Left cardiac atrium (tissue), 4 donors: Measurements from ENCODE around the gene CSMD2. TPM values are rescaled to one million over a fixed set of nuclear protein-coding genes. Genes with fewer than 3 reads are reported as not detected.
"Not testable (repeated sequence)": the region's sequence is repeated elsewhere in the genome, so short reads cannot be mapped to it uniquely, and the experiment has no call there.

Experiments
- ATAC-seq, 2 donors: fragments of 200-7000 bp; cut with Tn5 transposase; one replicate each; pipeline ENCODE4 v1.9.1; 2020; ENCODE audit warnings: mild to moderate bottlenecking in 2 of 2, moderate library complexity in 2 of 2
- DNase-seq: peaks from one replicate; pipeline ENCODE4 v3.0.0-alpha.2; 2020
- intact Hi-C, 2 donors: fragments of 100-400 bp; cut with DNase I; formaldehyde crosslinking; loops; one replicate each; pipeline versions ENCODE4 v1.14.1 to v1.15.1; 2022 to 2023
- total RNA-seq, 2 donors: library from RNA; stranded (reverse); fragmentation: NEBNext Ultra II Directional; extraction: Animal tissue kit (Norgen Biotek cat#: 25700); gene quantifications; one replicate each; pipeline ENCODE4 v1.2.1, GENCODE V29; 2021
- donor health status: DM: no; HTN: yes; CAD: no.
- donor health status: DM: no; HTN: yes; CAD: no; lungs with severe emphysema.
- donor health status: DM: yes; HTN: yes; CAD: no.
- donor health status: Dilated cardiomyopathy.

The CSMD2 gene
- total RNA-seq, 2 donors from 2014 or later, result 0.29 to 0.58 TPM

DNA sequence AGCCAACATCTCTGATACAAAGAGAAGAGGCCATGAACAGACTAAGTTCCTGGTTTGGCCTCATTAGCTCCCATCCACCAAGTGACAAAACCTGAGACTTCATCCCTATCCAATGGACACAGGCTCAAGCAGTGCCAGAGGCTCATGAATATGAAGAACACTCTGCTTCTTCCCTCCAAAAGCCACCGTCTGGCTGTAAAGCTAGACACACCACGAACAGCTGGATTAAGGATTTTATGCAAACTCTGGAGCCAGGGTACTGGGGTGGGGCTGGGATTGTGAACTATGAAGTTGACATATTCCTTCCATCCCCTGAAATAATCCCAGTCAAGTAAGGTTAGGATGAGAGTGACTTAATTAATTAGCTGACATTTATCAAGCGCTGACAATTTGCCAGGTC, 139.4 kb downstream of the CSMD2 start:
- DNase-seq (no peak), ATAC-seq (no peak)
- intact Hi-C loops, result no loop called here

GRCh38 chr1:34024485-34024884, 140.5 kb downstream of the CSMD2 start:
- intact Hi-C loops, result no loop called here
- ATAC-seq (no peak), DNase-seq (no peak)

- intact Hi-C loops, result no loop called here
- DNase-seq, result no peak
- no peak for ATAC-seq
Measured at GRCh38 chr1:34019741-34020552, 145.1 kb downstream of the CSMD2 start.

DNA sequence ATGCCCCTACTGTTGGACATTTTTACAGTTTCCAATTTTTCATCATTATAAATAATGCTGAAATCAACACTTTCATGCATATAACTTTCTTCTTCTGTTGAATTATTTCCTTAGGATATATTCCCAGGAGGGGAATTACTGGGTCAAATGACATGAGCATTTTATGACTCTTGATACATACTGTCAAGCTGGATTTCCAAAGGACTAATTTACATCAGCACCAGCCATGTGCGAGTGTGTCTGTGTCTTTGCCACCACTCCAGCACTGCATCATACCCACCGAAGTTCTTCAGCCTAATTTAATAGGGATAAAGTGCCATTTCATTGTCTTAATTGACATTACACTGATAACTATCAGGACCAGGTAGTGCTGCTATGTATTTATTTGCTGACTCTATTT, 146.7 kb downstream of the CSMD2 start:
- DNase-seq, result no peak
- ATAC-seq, result no peak
- intact Hi-C loops, result no loop called here

GRCh38 chr1:34016281-34016680, 148.7 kb downstream of the CSMD2 start:
- DNase-seq, intact Hi-C loops, ATAC-seq: not testable (repeated sequence)

- intact Hi-C loops, result no loop called here
- ATAC-seq (peak; percentile 53 to 70), DNase-seq (no peak)
Measured at GRCh38 chr1:34013958-34014737, 150.9 kb downstream of the CSMD2 start.

- DNase-seq (no peak), ATAC-seq (no peak)
- intact Hi-C loops, result no loop called here
Measured at GRCh38 chr1:34013136-34013535, 151.9 kb downstream of the CSMD2 start.

DNA sequence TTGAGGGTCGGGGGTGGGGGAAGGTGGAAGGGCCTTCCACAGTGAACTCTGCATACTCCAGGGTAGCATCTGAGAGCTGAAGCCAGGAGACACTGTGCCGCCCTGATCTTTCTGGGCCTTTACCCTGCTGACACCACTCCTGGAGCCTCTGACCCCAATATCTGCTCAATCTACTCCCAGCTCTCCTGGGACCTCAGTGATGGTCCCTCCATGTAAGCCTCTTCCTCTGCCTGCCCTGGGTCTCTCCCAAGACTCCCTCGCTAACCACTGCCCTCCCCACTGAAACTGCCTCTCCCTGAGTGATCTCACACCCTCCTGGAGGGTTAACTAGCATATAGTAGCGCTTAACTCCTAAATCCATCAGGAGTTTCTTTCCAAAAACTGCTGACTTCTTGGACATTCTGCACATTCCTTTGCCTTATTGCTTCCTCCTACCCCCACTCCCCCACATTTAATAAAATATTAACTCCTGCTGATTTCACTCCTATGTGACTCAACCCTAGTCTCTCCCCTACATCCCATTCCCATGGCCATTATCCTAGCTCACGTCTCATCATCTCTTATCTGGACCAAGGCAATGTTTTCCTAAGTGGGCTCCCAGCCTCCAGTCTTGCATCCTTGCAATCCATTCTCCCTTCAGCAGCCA, 155.6 kb downstream of the CSMD2 start:
- peak in 1 of 2 donors; percentile 27 for ATAC-seq
- DNase-seq, result no peak
- intact Hi-C loops, result no loop called here

- intact Hi-C loops, result no loop called here
- DNase-seq, result no peak
- no peak for ATAC-seq
Measured at GRCh38 chr1:34007760-34008159, 157.3 kb downstream of the CSMD2 start.

- intact Hi-C loops, result no loop called here
- ATAC-seq (no peak), DNase-seq (no peak)
Measured at GRCh38 chr1:34005309-34005708, 159.7 kb downstream of the CSMD2 start.

GRCh38 chr1:34002810-34003209, 162.2 kb downstream of the CSMD2 start:
- ATAC-seq (no peak), DNase-seq (no peak)
- intact Hi-C loops, result no loop called here

DNA sequence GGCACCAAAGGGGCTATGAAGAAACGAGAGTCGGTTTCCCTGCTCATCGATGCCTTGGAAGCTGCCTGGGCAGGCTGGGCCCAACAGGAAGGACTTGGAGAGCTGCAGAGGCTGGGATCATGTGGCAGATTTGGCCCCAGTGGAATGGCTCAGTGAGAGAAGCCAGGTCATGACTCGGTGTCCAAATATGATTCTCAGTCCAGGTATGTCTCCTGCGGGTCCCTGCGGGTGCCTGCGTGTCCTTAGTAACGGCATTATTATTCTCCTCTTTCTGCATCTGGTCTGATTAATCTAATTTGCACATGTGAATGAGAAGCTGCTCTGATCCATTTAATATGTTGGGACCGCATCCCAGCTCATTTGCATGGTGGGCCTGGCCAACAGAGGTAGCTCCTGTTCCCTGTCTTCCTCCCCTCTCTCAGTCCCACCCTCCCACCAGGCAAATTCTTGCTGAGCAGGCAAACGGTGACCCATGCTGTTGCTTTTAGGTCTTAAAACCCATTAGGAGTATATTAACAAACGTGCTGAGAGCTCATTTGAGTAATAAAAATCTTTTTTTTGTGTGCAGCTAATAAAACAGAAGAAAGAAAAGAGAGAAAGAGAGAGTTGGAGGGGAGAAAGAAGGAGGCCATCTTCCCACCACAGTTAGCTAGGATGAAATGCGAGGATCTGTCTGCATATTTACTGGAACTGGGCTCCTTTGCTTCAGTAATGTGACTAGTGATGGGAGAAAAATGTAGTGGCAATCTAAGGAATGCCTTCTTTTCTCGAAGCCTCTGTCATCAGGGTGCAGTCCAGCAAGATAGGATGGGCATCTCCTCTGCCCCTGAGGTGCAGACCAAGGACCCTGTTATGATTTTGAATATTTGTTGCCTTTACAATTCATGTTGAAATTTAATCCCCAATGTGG, 167.6 kb downstream of the CSMD2 start:
- intact Hi-C loops, result no loop called here
- DNase-seq, result no peak
- ATAC-seq, result no peak

- no peak for DNase-seq
- intact Hi-C loops, result no loop called here
Measured at GRCh38 chr1:33996281-33996680, 168.7 kb downstream of the CSMD2 start.

DNA sequence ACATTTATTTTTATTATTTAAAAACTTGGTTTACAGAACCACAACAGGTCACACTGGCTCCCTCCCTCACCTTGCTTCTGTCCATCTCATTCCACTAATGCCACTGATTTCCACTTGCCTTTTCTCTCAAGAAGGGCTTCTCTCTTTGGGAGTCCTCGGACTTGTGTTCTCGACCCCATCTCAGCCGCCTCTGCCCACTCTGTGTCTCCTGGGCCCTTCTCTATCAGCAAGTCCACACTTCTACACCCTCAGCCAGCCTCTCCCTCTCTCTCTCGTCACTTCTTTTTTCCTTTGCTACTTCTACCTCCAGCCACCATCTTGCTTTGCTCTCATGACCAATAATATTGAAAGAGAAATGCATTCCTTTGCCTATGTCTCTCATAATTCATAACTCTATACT, 171.7 kb downstream of the CSMD2 start:
- ATAC-seq (no peak), DNase-seq (no peak)
- intact Hi-C loops, result no loop called here

More at GRCh38 chr1:33996281-33996680, 168.7 kb downstream of the CSMD2 start:
- ATAC-seq, result no peak

- intact Hi-C loops, result no loop called here
- ATAC-seq, result no peak
- no peak for DNase-seq
Measured at GRCh38 chr1:33990281-33990680, 174.7 kb downstream of the CSMD2 start.

DNA sequence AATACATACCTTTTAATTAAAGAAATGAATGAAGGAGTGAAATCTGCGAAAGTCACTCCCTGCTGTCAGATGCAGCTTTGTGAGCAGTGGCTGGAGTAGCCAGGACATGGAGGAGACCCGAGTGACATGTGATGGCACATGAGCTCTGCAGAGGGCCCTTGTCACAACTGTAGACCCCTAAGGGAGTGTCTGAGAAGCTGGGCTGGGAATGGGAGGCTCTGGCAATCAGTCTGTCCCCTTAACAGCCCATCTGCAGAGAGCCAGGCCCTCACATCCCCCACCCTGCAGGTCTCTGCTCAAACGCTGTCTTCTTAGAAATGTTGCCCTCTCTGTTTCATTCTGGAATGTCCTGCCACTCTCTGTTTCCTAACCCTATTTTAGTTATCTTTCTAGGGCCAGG, 176.9 kb downstream of the CSMD2 start:
- ATAC-seq, result no peak
- no peak for DNase-seq
- intact Hi-C loops, result no loop called here

DNA sequence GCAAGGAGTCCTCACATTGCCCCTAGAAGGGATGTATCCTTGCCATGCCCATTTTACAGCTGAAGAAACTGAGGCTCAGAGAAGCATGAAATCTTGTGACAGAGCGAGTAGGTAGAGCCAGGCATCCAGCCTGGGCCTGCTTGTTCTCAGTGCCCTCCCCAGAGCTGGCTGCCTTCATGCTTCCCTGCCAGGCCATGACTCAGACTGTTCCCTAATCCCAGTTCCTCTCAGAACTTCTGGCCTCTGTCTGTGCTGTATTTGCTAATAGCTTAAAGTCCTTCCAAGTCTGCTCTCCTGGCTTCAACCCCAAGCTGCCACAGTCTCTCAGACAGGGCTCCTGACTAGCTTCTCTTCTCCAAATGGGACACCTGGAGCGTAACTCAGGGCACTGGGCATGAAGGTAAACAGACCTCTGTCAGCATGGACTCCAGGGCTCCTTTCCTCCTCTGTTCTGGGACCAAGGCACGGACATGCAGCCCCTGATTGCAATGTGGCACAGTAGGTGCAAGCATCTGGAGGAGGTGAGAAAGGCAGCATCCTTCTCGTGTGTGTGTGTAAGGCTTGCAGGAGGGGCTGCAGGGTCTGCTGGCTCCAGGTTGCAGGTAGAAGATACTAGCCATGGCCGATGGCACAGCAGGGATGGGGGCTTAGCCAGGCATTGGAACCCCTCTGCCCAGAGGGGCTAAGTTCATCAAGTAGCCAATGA, 178.5 kb downstream of the CSMD2 start:
- DNase-seq (peak; percentile 73), ATAC-seq (peak; percentile 93 to 96)
- intact Hi-C loops, result no loop called here

GRCh38 chr1:33985656-33986055, 179.4 kb downstream of the CSMD2 start:
- peak in 1 of 2 donors; percentile 54 for ATAC-seq
- intact Hi-C loops, result no loop called here
- DNase-seq, result no peak
